GM19397 (cell line): Measurements from ENCODE around the gene HADHB.
A peak's percentile ranks its signal among the peaks of the same experiment; 100 is the strongest.
"Not testable (repeated sequence)": the region's sequence is repeated elsewhere in the genome, so short reads cannot be mapped to it uniquely, and the experiment has no call there.

Experiments used
- ATAC-seq: cut with Tn5 transposase; IDR thresholded peaks from one replicate; pipeline ENCODE4 v1.9.1; 2021; ENCODE audit warnings: mild to moderate bottlenecking, moderate library complexity; ENCODE audit not compliant: unreplicated experiment

The HADHB gene

GRCh38 chr2:26326514-26326913, 81.8 kb downstream of the HADHB start:
- ATAC-seq = no peak

- no peak for ATAC-seq
Observed at GRCh38 chr2:26327291-26328272, 82.8 kb downstream of the HADHB start.

GRCh38 chr2:26329083-26329482, 84.3 kb downstream of the HADHB start:
- ATAC-seq = not testable (repeated sequence)

- peak; percentile 61 for ATAC-seq
Observed at GRCh38 chr2:26330114-26330549, 85.4 kb downstream of the HADHB start.

- ATAC-seq = no peak
Observed at GRCh38 chr2:26330604-26331003, 85.9 kb downstream of the HADHB start.

GRCh38 chr2:26331321-26331720, 86.6 kb downstream of the HADHB start:
- ATAC-seq = not testable (repeated sequence)

GRCh38 chr2:26333293-26333692, 88.6 kb downstream of the HADHB start:
- ATAC-seq = no peak

- no peak for ATAC-seq
Observed at GRCh38 chr2:26335231-26335630, 90.5 kb downstream of the HADHB start.

GRCh38 chr2:26336719-26337118, 92.0 kb downstream of the HADHB start:
- ATAC-seq = no peak

- no peak for ATAC-seq
Observed at GRCh38 chr2:26337298-26337697, 92.6 kb downstream of the HADHB start.
